Measurements from ENCODE around the gene FBLL1. TPM values are rescaled to one million over a fixed set of nuclear protein-coding genes. Genes with fewer than 3 reads are reported as not detected.

Gene FBLL1
- total and polyA plus RNA-seq, 9 of the 15 experiments (the other 6 are each of a cell fraction or from before 2014, with no cell fraction given) = not detected

DNA sequence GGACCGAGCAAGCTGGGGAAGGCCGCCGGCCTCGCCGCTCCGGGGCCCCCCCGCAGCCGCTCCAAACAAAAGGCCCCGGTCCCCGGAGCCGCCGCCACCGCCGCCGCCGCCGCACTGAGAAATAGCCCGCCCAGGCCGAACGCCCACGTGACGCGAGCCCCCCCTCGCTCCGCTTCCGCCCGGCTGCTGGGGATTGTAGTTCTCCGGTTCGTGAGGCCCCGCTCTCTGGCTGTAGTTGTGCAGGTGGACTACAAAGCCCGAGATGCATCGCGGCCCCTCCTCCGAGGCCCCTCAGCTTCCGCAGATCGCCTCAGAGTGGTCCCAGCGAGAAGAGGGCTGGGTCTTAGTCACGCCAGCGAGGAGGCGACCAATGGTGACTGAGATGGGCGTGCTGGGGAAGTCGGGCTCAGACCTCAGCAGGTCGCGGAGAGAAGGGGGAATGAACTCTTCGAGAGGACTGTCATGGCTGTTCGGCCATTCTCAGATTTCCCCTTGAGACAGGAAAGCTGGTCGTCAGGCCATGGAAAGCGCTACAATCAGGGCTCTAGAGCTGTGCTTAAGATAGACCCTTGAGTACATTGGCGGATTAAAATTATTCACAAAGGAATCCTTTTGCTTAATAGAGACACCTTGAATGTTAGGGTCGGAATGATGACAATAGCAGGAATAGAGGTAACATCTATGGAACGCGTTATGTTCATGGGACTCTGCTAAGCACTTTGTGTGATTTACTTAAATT lies 50.6 kb downstream of the FBLL1 start (continued):
- TF ChIP-seq SAP30 (IDR thresholded peaks at IDR 0.05; ENCODE audit: borderline replicate concordance, insufficient read depth, low read depth, low read length, poor library complexity, severe bottlenecking) = no peak
- TF ChIP-seq ZNF41 (CRISPR knock-in tag; conservative IDR thresholded peaks at IDR 0.05) = no peak
- TF ChIP-seq XRCC5 (IDR thresholded peaks at IDR 0.05; ENCODE audit: low read depth, low read length) = no peak
- TF ChIP-seq CHD4 (IDR thresholded peaks at IDR 0.05; ENCODE audit: insufficient read depth, insufficient replicate concordance, low read depth, low read length, poor library complexity, severe bottlenecking) = no peak
- TF ChIP-seq AFF4 (CRISPR knock-in tag; IDR thresholded peaks at IDR 0.05) = no peak
- TF ChIP-seq ETS1 (conservative IDR thresholded peaks at IDR 0.05; ENCODE audit: control insufficient read depth, low read depth, low read length) = peak; percentile 99
- no peak for TF ChIP-seq ZFP30 (CRISPR knock-in tag; IDR thresholded peaks at IDR 0.05; ENCODE audit: borderline replicate concordance)
- no peak for TF ChIP-seq HEY1 (CRISPR knock-in tag; IDR thresholded peaks at IDR 0.05; ENCODE audit: borderline replicate concordance)
- no peak for TF ChIP-seq MTA2 (IDR thresholded peaks at IDR 0.05; ENCODE audit: low read depth)
- TF ChIP-seq ZFPM2 (CRISPR knock-in tag; IDR thresholded peaks at IDR 0.05) = no peak
- TF ChIP-seq ARID3A (IDR thresholded peaks at IDR 0.05; ENCODE audit: borderline replicate concordance, low read depth, low read length) = no peak
- TF ChIP-seq SMAD3 (CRISPR knock-in tag; conservative IDR thresholded peaks at IDR 0.05) = no peak
- TF ChIP-seq TBP (optimal IDR thresholded peaks at IDR 0.05; ENCODE audit: low read depth, low read length) = peak; percentile 86
- TF ChIP-seq PHTF2 (CRISPR knock-in tag; IDR thresholded peaks at IDR 0.05) = no peak
- TF ChIP-seq CLOCK (CRISPR knock-in tag; IDR thresholded peaks at IDR 0.05; ENCODE audit: borderline replicate concordance) = 0 out of 2 replicates have a peak, but pooled peaks have one; percentile 23
- no peak for TF ChIP-seq MCM5 (IDR thresholded peaks at IDR 0.05; ENCODE audit: low read depth)
- no peak for TF ChIP-seq DDX20 (tag; IDR thresholded peaks at IDR 0.05; ENCODE audit: low read depth)

All from K562 (cell line).